ENCODE measurements around the gene SAFB. TPM values are rescaled to one million over a fixed set of nuclear protein-coding genes. Genes with fewer than 3 reads are reported as not detected.

Gene SAFB
- polyA plus RNA-seq, 1 donor from 2014 or later: 110 TPM

DNA sequence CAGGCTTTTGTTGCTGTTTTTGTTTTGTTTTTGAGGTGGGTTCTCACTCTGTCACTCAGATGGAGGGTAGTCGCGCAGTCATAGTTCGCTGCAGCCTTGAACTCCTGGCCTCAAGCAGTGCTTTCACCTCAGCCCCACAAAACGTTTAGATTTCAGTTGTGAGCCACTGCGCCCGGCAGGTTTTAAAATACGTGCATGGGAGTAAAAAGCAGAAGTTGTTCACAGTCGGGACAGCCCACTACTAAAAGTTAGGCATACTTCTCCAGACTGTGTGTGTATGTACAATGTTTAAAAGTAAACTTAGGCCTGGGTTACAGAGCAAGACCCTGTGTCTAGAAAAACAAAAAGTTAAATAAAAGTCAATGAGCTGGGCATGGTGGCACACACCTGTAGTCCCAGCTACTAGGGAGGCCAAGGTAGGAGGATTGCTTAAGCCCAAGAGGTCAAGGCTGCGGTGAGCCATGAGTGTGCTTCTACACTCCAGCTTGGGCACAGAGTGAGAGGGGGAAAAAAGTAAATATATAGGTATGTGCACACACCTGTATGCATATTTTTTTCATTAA lies 6.1 kb downstream of the SAFB start:
- Mint-ChIP-seq H3K4me1 (peaks cover 47 to 63% (median 52%) of the 10 kb centered on the region in 3 donors), H3K27me3 (no peaks in the 10 kb centered on the region), H3K4me3 (peak overlapping the region; percentile 39 to 87 (median 70)), H3K27ac (peak overlapping the region; percentile 81 to 94 (median 91)), H3K36me3 (peaks cover 4% of the 10 kb centered on the region), H3K9me3 (no peaks in the 10 kb centered on the region)

DNA sequence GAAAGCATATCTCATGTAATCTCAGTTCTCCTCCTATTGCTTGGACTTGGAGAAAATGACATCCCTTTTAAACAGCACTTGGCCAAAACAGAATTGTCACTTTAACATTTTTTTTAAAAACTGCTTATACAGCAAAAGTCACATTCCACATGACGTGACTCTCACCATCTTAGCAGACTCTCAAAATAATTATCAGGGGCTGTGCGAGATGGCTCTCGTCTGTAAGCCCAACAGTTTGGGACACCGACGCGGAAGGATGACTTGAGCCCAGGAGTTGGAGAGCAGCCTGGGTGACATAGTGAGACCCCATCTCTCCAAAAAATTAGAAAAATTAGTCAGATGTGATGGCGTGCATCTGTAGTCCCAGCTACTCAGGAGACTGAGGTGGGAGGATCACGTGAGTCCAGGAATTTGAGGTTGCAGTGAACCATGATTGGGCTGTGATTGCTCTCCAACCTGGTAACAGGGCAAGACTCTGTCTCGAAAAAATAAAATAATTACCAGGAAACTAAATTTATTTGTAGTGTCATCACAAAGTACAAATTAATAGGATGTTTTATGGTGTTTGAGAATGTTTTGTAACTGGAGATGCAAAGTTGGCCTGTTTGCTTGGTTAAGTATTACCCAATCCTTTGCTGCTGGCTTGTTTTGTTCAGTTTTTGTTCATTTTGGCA lies 8.8 kb downstream of the SAFB start:
- peaks cover 5% of the 10 kb centered on the region for H3K36me3 Mint-ChIP-seq
- peak overlapping the region in 2 of 3 donors; percentile 28 to 71 for H3K27ac Mint-ChIP-seq
- H3K27me3 Mint-ChIP-seq: no peaks in the 10 kb centered on the region
- H3K4me3 Mint-ChIP-seq: peak overlapping the region in 3 of 4 donors; percentile 1 to 32 (median 31)
- H3K9me3 Mint-ChIP-seq: no peaks in the 10 kb centered on the region
- peaks cover 40 to 48% (median 46%) of the 10 kb centered on the region in 3 donors for H3K4me1 Mint-ChIP-seq

DNA sequence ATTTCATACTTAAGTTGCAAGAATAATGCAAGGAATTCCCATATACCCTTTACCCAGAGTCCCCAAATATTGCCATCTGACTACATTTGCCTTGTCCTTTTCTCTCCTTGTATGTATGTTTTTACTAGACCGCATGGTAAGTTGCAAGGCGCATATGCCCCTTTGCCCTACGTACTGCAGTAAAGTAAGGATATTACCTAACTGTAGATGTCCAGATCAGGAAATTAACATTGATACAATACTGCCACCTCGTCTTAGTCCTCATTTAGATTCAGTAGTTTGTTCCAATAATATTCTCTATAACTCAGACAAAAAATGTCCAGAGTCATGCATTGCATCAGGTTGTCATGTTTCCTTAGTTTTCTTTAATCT lies 9.3 kb downstream of the SAFB start:
- Mint-ChIP-seq H3K9me3 (no peaks in the 10 kb centered on the region), H3K27me3 (no peaks in the 10 kb centered on the region), H3K27ac (peak overlapping the region in 1 of 3 donors; percentile 71), H3K36me3 (peaks cover 5% of the 10 kb centered on the region), H3K4me1 (peaks cover 39 to 47% (median 46%) of the 10 kb centered on the region in 3 donors), H3K4me3 (peak overlapping the region in 2 of 4 donors; percentile 1 to 31)

DNA sequence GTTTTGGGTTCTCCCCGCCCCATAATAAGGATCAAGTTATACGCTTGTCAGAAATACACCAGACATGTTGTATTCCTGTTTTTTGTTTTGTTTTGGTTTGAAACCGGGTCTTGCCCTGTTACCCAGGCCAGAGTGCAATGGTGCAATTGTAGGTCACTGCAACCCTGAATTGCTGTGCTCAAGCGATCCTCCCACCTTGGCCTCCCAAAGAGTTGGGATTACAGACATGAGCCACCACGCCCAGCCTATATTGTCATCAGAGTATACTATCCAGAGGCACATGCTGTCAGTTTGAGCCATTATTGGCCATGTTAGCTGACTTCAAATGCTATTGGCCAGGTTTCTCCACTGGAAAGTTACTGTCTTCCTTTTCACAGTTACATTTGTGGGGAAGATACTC lies 9.8 kb downstream of the SAFB start:
- Mint-ChIP-seq H3K9me3 (no peaks in the 10 kb centered on the region), H3K27me3 (no peaks in the 10 kb centered on the region), H3K36me3 (peaks cover 3% of the 10 kb centered on the region), H3K4me1 (peaks cover 38 to 46% (median 42%) of the 10 kb centered on the region in 3 donors), H3K4me3 (peak overlapping the region in 1 of 4 donors; percentile 35), H3K27ac (peak overlapping the region in 1 of 3 donors; percentile 71)

GRCh38 chr19:5635427-5635826 lies 12.5 kb downstream of the SAFB start:
- Mint-ChIP-seq H3K4me1 (peaks cover 27 to 37% (median 28%) of the 10 kb centered on the region in 3 donors), H3K27ac (peak overlapping the region in 2 of 3 donors; percentile 18 to 55), H3K4me3 (peak overlapping the region in 1 of 4 donors; percentile 5), H3K27me3 (no peaks in the 10 kb centered on the region), H3K36me3 (peaks cover 2% of the 10 kb centered on the region), H3K9me3 (no peaks in the 10 kb centered on the region)

GRCh38 chr19:5637971-5638370 lies 15.1 kb downstream of the SAFB start:
- Mint-ChIP-seq H3K4me1 (peaks cover 15 to 23% (median 19%) of the 10 kb centered on the region in 3 donors), H3K9me3 (no peaks in the 10 kb centered on the region), H3K4me3 (no peak overlapping the region), H3K27ac (no peak overlapping the region), H3K36me3 (peaks cover 4% of the 10 kb centered on the region), H3K27me3 (no peaks in the 10 kb centered on the region)

DNA sequence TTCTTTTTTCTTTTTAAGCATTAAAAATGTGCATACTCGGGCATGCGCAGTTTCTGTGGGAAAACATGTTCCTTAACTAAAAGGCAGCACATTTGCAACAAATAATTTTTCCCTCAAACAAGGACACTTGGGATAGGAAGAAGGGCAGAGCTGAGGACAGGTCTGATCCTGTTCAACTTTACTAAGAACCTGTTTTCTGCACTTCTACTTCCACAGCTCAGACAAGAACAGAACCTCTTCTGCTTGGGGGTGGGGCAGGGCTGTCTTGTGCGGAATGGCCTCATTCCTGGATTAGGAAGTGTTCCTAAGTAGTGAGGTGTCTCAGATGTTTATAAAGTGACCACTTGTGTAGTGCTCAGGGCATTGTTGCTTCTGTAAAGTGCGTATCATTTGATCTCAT lies 18.3 kb downstream of the SAFB start:
- no peak overlapping the region for H3K4me3 Mint-ChIP-seq
- peaks cover 4% of the 10 kb centered on the region for H3K36me3 Mint-ChIP-seq
- H3K27me3 Mint-ChIP-seq: no peaks in the 10 kb centered on the region
- no peaks in the 10 kb centered on the region for H3K9me3 Mint-ChIP-seq
- peaks cover 15 to 18% (median 17%) of the 10 kb centered on the region in 3 donors for H3K4me1 Mint-ChIP-seq
- no peak overlapping the region for H3K27ac Mint-ChIP-seq

DNA sequence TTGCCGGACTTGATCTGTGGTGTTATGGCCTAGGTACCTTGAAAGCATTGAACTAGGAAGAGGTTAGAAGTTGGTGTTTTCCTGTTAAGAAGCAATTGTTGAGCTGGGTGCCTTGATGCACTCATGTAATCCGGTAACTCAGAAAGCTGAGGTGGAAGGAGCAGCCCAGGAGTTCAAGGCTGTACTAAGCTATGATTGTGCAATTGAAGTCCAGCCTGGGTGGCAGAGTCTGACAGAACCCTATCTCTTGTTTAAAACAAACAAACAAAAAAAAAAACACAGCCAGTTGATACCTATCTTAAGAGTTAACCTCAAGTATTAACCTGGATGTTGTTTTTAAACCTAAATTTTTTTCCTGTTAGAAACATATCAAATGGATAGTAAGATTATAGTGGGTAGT lies 19.3 kb downstream of the SAFB start:
- Mint-ChIP-seq H3K27me3 (no peaks in the 10 kb centered on the region), H3K36me3 (peaks cover 4% of the 10 kb centered on the region), H3K27ac (no peak overlapping the region), H3K4me1 (peaks cover 15 to 18% (median 17%) of the 10 kb centered on the region in 3 donors), H3K4me3 (no peak overlapping the region), H3K9me3 (no peaks in the 10 kb centered on the region)

DNA sequence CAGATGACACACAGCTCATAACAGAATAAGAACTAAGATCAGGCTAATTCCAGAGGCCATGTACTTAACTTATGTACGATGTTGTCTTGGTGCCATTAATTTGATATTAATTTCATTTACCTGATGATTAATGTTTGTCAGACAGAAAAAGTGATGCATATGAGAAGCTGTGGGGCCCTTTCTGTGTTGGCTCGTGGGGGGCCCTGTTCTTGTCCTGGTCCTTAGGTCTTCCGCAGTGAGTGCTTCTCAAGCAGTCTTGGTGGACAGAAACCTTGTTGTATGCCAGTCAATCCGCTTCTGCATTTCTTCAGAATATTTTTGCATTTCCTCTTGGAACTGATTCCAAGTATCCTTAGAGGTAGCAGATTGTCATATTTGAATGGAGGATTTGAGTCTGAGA lies 20.2 kb downstream of the SAFB start:
- H3K27me3 Mint-ChIP-seq: no peaks in the 10 kb centered on the region
- no peak overlapping the region for H3K4me3 Mint-ChIP-seq
- H3K27ac Mint-ChIP-seq: peak overlapping the region in 1 of 3 donors; percentile 71
- peaks cover 7% of the 10 kb centered on the region for H3K36me3 Mint-ChIP-seq
- peaks cover 12 to 16% (median 12%) of the 10 kb centered on the region in 3 donors for H3K4me1 Mint-ChIP-seq
- H3K9me3 Mint-ChIP-seq: no peaks in the 10 kb centered on the region

GRCh38 chr19:5644037-5644436 lies 21.2 kb downstream of the SAFB start:
- Mint-ChIP-seq H3K9me3 (no peaks in the 10 kb centered on the region), H3K27ac (peak overlapping the region in 1 of 3 donors; percentile 71), H3K36me3 (peaks cover 10% of the 10 kb centered on the region), H3K4me1 (peaks cover 12 to 19% (median 12%) of the 10 kb centered on the region in 3 donors), H3K4me3 (no peak overlapping the region), H3K27me3 (no peaks in the 10 kb centered on the region)

DNA sequence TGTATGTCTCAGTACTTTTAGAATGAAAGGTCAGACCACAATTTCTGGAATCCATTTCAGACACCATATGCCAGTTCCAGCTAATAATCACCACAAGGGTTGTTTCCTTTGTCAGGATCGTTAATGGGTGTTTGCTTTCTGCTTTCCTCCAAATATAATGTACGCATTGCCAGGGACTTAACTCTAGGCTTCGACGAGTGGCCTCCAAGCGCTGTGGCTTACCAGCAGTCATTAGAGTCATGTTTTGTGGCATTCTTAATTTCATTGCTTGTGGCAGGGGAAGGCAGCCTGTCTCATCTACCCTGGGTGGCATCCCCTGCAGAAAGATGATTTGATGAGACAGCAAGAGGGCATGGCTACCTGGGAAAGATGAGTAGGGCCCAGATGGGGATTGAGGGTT lies 22.5 kb downstream of the SAFB start:
- H3K9me3 Mint-ChIP-seq: no peaks in the 10 kb centered on the region
- peaks cover 10% of the 10 kb centered on the region for H3K36me3 Mint-ChIP-seq
- peaks cover 10 to 19% (median 10%) of the 10 kb centered on the region in 3 donors for H3K4me1 Mint-ChIP-seq
- no peaks in the 10 kb centered on the region for H3K27me3 Mint-ChIP-seq
- no peak overlapping the region for H3K27ac Mint-ChIP-seq
- H3K4me3 Mint-ChIP-seq: no peak overlapping the region

GRCh38 chr19:5646703-5647102 lies 23.8 kb downstream of the SAFB start:
- peak overlapping the region in 1 of 3 donors; percentile 59 for H3K27ac Mint-ChIP-seq
- H3K36me3 Mint-ChIP-seq: peaks cover 8% of the 10 kb centered on the region
- no peaks in the 10 kb centered on the region for H3K27me3 Mint-ChIP-seq
- no peak overlapping the region for H3K4me3 Mint-ChIP-seq
- H3K9me3 Mint-ChIP-seq: no peaks in the 10 kb centered on the region
- H3K4me1 Mint-ChIP-seq: peaks cover 7 to 14% (median 7%) of the 10 kb centered on the region in 3 donors

DNA sequence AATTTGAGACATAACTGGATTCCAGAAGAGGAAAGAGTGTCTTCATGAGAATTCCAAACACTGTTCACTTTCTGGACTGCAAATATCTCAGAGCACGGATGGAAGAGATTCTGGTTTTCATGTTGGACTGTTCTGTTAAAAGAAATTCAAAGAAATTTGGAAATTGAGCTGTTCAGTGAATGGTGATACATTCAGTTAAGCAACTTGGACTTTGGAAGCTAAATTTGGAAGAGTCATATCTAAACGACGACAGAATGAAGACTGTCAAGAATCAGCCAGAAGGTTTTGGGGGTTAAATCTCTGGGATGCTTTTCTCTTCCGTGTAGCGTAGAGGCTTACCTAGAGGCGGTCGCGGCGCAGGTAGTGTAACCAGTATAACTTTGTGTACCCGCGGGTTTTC lies 25.6 kb downstream of the SAFB start:
- Mint-ChIP-seq H3K4me3 (no peak overlapping the region), H3K27ac (no peak overlapping the region), H3K36me3 (peaks cover 8% of the 10 kb centered on the region), H3K4me1 (peaks cover 7 to 14% (median 7%) of the 10 kb centered on the region in 3 donors), H3K9me3 (no peaks in the 10 kb centered on the region), H3K27me3 (no peaks in the 10 kb centered on the region)

GRCh38 chr19:5651361-5651760 lies 28.5 kb downstream of the SAFB start:
- no peak overlapping the region for H3K4me3 Mint-ChIP-seq
- H3K9me3 Mint-ChIP-seq: no peaks in the 10 kb centered on the region
- H3K27me3 Mint-ChIP-seq: no peaks in the 10 kb centered on the region
- H3K27ac Mint-ChIP-seq: peak overlapping the region in 1 of 3 donors; percentile 23
- peaks cover 9% of the 10 kb centered on the region for H3K36me3 Mint-ChIP-seq
- peaks cover 0 to 4% (median 2%) of the 10 kb centered on the region in 3 donors for H3K4me1 Mint-ChIP-seq

DNA sequence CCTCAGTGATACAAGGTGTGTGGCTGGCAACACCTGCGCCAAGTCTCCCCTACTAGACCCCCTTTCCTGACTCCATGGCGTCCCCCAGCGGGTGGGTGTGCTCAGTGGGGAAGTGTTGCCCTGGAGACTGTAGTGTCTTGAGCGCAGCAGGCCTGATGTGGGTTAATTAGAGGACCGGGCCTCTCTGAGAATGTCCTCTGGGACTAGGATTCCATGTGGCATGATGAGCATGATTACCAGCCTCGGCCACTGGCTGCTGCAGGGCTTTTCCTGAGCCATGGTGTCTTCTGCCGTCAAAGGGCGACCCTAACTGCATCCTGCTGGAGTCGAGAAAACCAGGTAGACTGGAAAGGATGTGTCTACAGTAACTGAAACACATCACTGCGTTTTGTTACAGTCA lies 29.4 kb downstream of the SAFB start:
- Mint-ChIP-seq H3K36me3 (peaks cover 9% of the 10 kb centered on the region), H3K27ac (no peak overlapping the region), H3K4me1 (peaks cover 0 to 4% (median 2%) of the 10 kb centered on the region in 3 donors), H3K9me3 (no peaks in the 10 kb centered on the region), H3K4me3 (no peak overlapping the region), H3K27me3 (no peaks in the 10 kb centered on the region)

DNA sequence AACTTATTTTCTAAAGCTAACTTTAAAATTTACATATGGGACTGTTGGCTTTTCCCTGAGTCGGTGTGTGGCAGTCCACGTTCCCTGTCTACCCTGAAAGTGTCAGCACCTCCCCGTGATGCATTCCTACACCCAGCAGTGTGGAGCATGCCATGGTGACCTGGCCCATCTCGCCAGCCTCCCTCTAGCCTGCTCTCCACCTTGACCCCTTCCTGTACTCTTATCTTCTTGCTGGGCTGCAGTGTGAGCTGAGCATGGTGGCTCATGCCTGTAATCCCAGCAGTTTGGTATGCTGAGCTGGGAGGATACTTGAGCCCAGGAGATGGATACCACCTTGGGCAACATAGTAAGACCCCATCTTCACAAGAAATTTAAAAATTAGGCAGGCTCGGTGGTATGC lies 32.0 kb downstream of the SAFB start:
- H3K27ac Mint-ChIP-seq: no peak overlapping the region
- peaks cover 0 to 4% (median 0%) of the 10 kb centered on the region in 3 donors for H3K4me1 Mint-ChIP-seq
- no peaks in the 10 kb centered on the region for H3K9me3 Mint-ChIP-seq
- H3K36me3 Mint-ChIP-seq: peaks cover 7% of the 10 kb centered on the region
- H3K27me3 Mint-ChIP-seq: no peaks in the 10 kb centered on the region
- H3K4me3 Mint-ChIP-seq: no peak overlapping the region

Data from IgD-negative memory B cell (primary cell).